ENCODE measurements around the gene TAOK2. TPM values are rescaled to one million over a fixed set of nuclear protein-coding genes. Genes with fewer than 3 reads are reported as not detected.
"Not testable (repeated sequence)": the region's sequence is repeated elsewhere in the genome, so short reads cannot be mapped to it uniquely, and the experiment has no call there.

Gene TAOK2
- total RNA-seq, 1 experiment from 2014 or later, result 76.2 TPM

DNA sequence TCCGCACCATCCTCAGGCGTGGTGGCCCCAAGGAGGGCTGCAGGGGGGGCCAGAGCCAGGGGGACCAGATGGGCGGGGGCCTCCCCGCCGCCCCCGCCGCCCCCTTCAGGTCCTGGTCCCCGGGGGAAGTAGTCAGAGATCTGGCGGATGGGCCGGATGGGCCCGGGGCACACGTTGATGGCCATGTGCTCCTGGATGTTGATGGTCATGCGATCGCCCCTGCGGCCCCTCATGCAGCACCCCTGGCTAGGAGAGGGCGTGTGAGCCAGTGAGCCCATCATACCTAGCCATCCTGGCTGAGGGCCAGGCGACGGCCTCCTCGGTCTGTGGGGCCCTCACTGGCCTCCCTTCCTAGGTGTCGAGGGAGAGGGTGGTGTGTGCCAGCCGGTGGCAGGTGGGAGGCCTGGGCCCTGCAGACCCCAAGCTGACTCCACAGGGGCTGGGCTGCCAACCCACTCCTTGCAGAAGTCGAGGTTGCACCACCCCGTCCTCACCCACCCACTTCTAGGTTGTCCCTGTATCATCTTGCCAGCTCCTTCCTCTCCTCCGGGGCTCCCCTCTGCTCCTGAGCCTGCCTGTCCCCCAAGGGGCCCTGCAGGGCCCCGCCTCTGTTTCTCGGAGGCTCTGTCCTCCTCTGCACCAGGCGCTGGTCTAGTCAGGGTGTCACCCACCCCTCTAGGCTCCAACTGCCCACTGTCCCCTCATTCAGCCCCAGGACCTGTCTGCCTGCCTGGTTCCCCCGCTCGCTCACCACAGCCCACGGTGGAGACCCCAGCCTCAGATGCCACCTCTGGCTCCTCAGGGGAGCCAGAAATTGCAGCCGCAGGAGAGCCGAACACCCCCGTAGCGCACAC, 36.5 kb downstream of the TAOK2 start:
- H3K4me1 Mint-ChIP-seq (ENCODE audit: low read depth, unreplicated experiment), result peaks cover 7% of the 10 kb centered on the region
- H3K4me3 Mint-ChIP-seq (ENCODE audit: low read depth, unreplicated experiment), result peak overlapping the region; percentile 75
- BruUV-seq (replicated peaks), result no TSS peak
- peaks cover 24% of the 10 kb centered on the region for H3K27me3 Mint-ChIP-seq (ENCODE audit: unreplicated experiment)
- TF ChIP-seq CTCF (IDR thresholded peaks at IDR 0.05; ENCODE audit: unreplicated experiment), result no peak
- peaks cover 55% of the 10 kb centered on the region for H3K36me3 Mint-ChIP-seq (ENCODE audit: insufficient read depth, unreplicated experiment)
- CTCF ChIA-PET, result interaction anchor here (0.6 kb wide), 2 partner anchors 261 to 432 kb away, joined by 3 to 5 read pairs; no protein-coding TSS in a partner anchor
- intact Hi-C loops (cut with micrococcal nuclease; ENCODE audit: unreplicated experiment), result loop anchor here (5.0 kb wide), 2 partner anchors 148 to 188 kb away; partner anchors contain the start of genes CDIPT and MVP
- H3K9me3 Mint-ChIP-seq (ENCODE audit: low read depth, unreplicated experiment), result no peaks in the 10 kb centered on the region
- H3K27ac Mint-ChIP-seq (ENCODE audit: unreplicated experiment), result no peak overlapping the region
- DNase-seq, result no peak

DNA sequence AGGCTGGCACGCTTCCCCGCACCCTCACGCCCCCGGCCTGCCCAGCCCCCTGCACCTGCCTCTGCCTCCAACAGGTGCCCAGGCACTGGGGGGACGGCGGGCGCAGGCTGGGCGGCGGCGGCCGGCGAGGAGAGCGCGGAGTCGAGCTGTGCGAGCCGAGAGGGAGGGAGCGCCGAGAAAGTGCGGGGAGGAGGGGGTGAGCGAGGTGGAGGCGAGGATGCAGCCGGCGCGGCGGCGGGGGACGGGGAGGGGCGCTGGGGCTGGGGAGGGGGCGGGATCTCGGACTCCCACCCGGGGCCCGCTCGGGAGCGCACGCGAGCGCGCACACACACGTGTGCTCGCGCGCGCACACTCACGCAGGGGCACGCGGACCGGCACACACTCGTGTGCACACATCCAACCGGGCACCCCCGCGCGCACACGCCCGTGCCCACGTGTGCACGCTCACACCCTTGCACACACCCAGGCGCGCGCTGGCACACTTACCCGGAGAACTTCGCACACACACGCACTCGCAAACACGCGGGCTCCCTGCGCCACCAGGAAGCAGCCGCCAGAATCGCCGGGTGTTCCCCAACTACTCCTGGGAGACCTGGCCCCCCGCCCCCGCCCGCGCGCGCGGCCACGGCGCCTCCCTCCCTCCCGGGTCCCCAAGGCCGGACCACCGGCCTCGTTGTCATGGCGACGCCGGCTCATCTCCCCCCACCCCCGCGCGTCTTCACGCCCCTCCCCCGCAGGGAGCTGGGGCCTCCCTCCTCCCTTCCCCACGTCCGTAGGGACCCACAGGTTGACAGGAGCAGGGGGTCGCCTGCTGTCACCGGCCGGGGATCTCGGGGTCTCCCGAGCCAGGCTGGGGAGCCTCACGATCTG, 37.4 kb downstream of the TAOK2 start, which contains the start of gene DOC2A:
Gene DOC2A, minus strand, starts transcription at position 184 of the 870 bp plus-strand sequence. CDS start 805 bp downstream, outside the sequence.
- Mint-ChIP-seq H3K36me3 (ENCODE audit: insufficient read depth, unreplicated experiment) (peaks cover 49% of the 10 kb centered on the region), H3K27me3 (ENCODE audit: unreplicated experiment) (peaks cover 24% of the 10 kb centered on the region), H3K27ac (ENCODE audit: unreplicated experiment) (peak within 1 kb of the TSS; percentile 74), H3K4me1 (ENCODE audit: low read depth, unreplicated experiment) (peaks cover 7% of the 10 kb centered on the region), H3K9me3 (ENCODE audit: low read depth, unreplicated experiment) (no peaks in the 10 kb centered on the region), H3K4me3 (ENCODE audit: low read depth, unreplicated experiment) (peak within 1 kb of the TSS; percentile 75)
- BruUV-seq (replicated peaks), result no TSS peak
- peak; percentile 49 for DNase-seq
- no peak for TF ChIP-seq CTCF (IDR thresholded peaks at IDR 0.05; ENCODE audit: unreplicated experiment)
- intact Hi-C loops (cut with micrococcal nuclease; ENCODE audit: unreplicated experiment), result no loop called here
- CTCF ChIA-PET, result interaction anchor here (0.6 to 0.7 kb wide), 3 partner anchors 21 to 334 kb away, joined by 3 read pairs; no protein-coding TSS in a partner anchor

DNA sequence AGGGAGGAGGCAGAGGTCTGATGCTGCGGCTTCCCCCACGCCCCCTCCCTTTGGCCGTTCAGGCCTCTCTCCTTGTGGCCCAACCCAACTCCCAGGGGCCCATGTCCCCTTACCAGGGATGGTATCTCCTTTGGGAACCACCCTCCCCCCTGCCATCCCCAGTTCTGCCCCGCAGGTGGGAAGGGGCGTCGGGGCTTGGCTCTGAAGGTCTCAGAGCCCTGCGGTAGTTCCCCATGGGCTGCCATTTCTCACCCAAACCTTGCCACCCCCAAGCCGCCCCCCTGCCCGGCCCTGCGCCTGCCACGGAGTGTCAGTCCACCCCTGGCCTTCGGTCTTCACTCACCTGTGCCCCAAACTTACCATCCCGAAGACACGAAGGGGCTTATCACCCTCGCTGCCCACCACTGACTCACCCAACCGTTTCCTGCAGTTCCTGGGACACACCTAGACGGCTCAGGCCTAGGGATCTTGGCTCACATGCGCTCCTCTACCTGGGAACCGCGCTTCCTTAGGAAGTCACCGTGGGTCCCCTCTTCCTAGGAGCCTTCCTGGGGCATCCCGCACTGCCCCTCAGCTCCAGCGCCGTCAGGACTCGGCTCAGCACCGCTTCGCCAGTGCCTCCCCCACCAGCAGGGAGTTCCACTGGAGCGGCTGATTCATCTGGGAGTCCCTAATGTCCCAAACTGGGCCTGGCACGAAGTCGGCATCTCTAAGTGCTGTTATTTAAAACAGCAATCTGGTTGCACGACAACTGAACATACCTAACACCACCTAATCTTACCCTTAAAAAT, 38.2 kb downstream of the TAOK2 start:
- Mint-ChIP-seq H3K9me3 (ENCODE audit: low read depth, unreplicated experiment) (no peaks in the 10 kb centered on the region), H3K4me3 (ENCODE audit: low read depth, unreplicated experiment) (peak overlapping the region; percentile 75), H3K36me3 (ENCODE audit: insufficient read depth, unreplicated experiment) (peaks cover 49% of the 10 kb centered on the region), H3K27me3 (ENCODE audit: unreplicated experiment) (peaks cover 24% of the 10 kb centered on the region), H3K27ac (ENCODE audit: unreplicated experiment) (peak overlapping the region; percentile 74), H3K4me1 (ENCODE audit: low read depth, unreplicated experiment) (peaks cover 7% of the 10 kb centered on the region)
- DNase-seq, result no peak
- intact Hi-C loops (cut with micrococcal nuclease; ENCODE audit: unreplicated experiment), result no loop called here
- no TSS peak for BruUV-seq (replicated peaks)
- CTCF ChIA-PET, result interaction anchor here (0.5 to 0.7 kb wide), 2 partner anchors 328 to 335 kb away, joined by 3 read pairs; no protein-coding TSS in a partner anchor
- no peak for TF ChIP-seq CTCF (IDR thresholded peaks at IDR 0.05; ENCODE audit: unreplicated experiment)

- H3K4me1 Mint-ChIP-seq (ENCODE audit: low read depth, unreplicated experiment); H3K4me3 Mint-ChIP-seq (ENCODE audit: low read depth, unreplicated experiment); DNase-seq; intact Hi-C loops (cut with micrococcal nuclease; ENCODE audit: unreplicated experiment); BruUV-seq (replicated peaks); H3K27ac Mint-ChIP-seq (ENCODE audit: unreplicated experiment); H3K9me3 Mint-ChIP-seq (ENCODE audit: low read depth, unreplicated experiment): not testable (repeated sequence)
- peaks cover 24% of the 10 kb centered on the region for H3K27me3 Mint-ChIP-seq (ENCODE audit: unreplicated experiment)
- CTCF ChIA-PET, result interaction anchor here (0.5 kb wide), 1 partner anchor 329 kb away, joined by 3 read pairs; no protein-coding TSS in a partner anchor
- H3K36me3 Mint-ChIP-seq (ENCODE audit: insufficient read depth, unreplicated experiment), result peaks cover 43% of the 10 kb centered on the region
Observed at GRCh38 chr16:30012598-30012997, 38.9 kb downstream of the TAOK2 start.

GRCh38 chr16:30015450-30015849, 41.8 kb downstream of the TAOK2 start:
- H3K4me3 Mint-ChIP-seq (ENCODE audit: low read depth, unreplicated experiment); BruUV-seq (replicated peaks); H3K27ac Mint-ChIP-seq (ENCODE audit: unreplicated experiment); H3K4me1 Mint-ChIP-seq (ENCODE audit: low read depth, unreplicated experiment); H3K9me3 Mint-ChIP-seq (ENCODE audit: low read depth, unreplicated experiment); DNase-seq; intact Hi-C loops (cut with micrococcal nuclease; ENCODE audit: unreplicated experiment): not testable (repeated sequence)
- Mint-ChIP-seq H3K36me3 (ENCODE audit: insufficient read depth, unreplicated experiment) (peaks cover 18% of the 10 kb centered on the region), H3K27me3 (ENCODE audit: unreplicated experiment) (peaks cover 17% of the 10 kb centered on the region)
- CTCF ChIA-PET, result interaction anchor here (0.6 kb wide), 1 partner anchor 42 kb away, joined by 3 read pairs; the partner anchor contains the start of gene TAOK2
